DOHH2 (cell line): ENCODE results near the gene SAMD8.

Experiments used
- CTCF ChIP-seq: fragments of 200-600 bp; sonication (generic); IDR thresholded peaks from one replicate; pipeline ENCODE4 v1.5.1; 2014; ENCODE audit warnings: antibody characterized with exemption, mild to moderate bottlenecking, low read depth, low read length; ENCODE audit not compliant: poor library complexity, severe bottlenecking
- EZH2phosphoT487 ChIP-seq: fragments of 200-600 bp; sonication (generic); IDR thresholded peaks from 2 replicates; pipeline ENCODE4 v1.6.1; 2017; ENCODE audit warnings: borderline replicate concordance, mild to moderate bottlenecking, antibody characterized with exemption, low read length, moderate library complexity, mixed read lengths

- TF ChIP-seq CTCF (no peak), EZH2phosphoT487 (no peak)
Measured at GRCh38 chr10:75165684-75166622, 54.5 kb downstream of the SAMD8 start.
